Measurements from ENCODE around the gene WWOX. TPM values are rescaled to one million over a fixed set of nuclear protein-coding genes. Genes with fewer than 3 reads are reported as not detected.

Gene WWOX
- total and polyA plus RNA-seq, 2 of the 8 experiments (the other 6 are each of a cell fraction or from before 2014, with no cell fraction given), result 5.4 to 16.7 TPM

GRCh38 chr16:78773706-78774105, 674.3 kb downstream of the WWOX start (continued):
- TF ChIP-seq, protein P1, sequence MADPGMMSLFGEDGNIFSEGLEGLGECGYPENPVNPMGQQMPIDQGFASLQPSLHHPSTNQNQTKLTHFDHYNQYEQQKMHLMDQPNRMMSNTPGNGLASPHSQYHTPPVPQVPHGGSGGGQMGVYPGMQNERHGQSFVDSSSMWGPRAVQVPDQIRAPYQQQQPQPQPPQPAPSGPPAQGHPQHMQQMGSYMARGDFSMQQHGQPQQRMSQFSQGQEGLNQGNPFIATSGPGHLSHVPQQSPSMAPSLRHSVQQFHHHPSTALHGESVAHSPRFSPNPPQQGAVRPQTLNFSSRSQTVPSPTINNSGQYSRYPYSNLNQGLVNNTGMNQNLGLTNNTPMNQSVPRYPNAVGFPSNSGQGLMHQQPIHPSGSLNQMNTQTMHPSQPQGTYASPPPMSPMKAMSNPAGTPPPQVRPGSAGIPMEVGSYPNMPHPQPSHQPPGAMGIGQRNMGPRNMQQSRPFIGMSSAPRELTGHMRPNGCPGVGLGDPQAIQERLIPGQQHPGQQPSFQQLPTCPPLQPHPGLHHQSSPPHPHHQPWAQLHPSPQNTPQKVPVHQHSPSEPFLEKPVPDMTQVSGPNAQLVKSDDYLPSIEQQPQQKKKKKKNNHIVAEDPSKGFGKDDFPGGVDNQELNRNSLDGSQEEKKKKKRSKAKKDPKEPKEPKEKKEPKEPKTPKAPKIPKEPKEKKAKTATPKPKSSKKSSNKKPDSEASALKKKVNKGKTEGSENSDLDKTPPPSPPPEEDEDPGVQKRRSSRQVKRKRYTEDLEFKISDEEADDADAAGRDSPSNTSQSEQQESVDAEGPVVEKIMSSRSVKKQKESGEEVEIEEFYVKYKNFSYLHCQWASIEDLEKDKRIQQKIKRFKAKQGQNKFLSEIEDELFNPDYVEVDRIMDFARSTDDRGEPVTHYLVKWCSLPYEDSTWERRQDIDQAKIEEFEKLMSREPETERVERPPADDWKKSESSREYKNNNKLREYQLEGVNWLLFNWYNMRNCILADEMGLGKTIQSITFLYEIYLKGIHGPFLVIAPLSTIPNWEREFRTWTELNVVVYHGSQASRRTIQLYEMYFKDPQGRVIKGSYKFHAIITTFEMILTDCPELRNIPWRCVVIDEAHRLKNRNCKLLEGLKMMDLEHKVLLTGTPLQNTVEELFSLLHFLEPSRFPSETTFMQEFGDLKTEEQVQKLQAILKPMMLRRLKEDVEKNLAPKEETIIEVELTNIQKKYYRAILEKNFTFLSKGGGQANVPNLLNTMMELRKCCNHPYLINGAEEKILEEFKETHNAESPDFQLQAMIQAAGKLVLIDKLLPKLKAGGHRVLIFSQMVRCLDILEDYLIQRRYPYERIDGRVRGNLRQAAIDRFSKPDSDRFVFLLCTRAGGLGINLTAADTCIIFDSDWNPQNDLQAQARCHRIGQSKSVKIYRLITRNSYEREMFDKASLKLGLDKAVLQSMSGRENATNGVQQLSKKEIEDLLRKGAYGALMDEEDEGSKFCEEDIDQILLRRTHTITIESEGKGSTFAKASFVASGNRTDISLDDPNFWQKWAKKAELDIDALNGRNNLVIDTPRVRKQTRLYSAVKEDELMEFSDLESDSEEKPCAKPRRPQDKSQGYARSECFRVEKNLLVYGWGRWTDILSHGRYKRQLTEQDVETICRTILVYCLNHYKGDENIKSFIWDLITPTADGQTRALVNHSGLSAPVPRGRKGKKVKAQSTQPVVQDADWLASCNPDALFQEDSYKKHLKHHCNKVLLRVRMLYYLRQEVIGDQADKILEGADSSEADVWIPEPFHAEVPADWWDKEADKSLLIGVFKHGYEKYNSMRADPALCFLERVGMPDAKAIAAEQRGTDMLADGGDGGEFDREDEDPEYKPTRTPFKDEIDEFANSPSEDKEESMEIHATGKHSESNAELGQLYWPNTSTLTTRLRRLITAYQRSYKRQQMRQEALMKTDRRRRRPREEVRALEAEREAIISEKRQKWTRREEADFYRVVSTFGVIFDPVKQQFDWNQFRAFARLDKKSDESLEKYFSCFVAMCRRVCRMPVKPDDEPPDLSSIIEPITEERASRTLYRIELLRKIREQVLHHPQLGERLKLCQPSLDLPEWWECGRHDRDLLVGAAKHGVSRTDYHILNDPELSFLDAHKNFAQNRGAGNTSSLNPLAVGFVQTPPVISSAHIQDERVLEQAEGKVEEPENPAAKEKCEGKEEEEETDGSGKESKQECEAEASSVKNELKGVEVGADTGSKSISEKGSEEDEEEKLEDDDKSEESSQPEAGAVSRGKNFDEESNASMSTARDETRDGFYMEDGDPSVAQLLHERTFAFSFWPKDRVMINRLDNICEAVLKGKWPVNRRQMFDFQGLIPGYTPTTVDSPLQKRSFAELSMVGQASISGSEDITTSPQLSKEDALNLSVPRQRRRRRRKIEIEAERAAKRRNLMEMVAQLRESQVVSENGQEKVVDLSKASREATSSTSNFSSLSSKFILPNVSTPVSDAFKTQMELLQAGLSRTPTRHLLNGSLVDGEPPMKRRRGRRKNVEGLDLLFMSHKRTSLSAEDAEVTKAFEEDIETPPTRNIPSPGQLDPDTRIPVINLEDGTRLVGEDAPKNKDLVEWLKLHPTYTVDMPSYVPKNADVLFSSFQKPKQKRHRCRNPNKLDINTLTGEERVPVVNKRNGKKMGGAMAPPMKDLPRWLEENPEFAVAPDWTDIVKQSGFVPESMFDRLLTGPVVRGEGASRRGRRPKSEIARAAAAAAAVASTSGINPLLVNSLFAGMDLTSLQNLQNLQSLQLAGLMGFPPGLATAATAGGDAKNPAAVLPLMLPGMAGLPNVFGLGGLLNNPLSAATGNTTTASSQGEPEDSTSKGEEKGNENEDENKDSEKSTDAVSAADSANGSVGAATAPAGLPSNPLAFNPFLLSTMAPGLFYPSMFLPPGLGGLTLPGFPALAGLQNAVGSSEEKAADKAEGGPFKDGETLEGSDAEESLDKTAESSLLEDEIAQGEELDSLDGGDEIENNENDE (IDR thresholded peaks at IDR 0.05; ENCODE audit: insufficient replicate concordance, low read length), result no peak
- no peak for TF ChIP-seq NRF1 (IDR thresholded peaks at IDR 0.05; ENCODE audit: low read depth, low read length)

Measured in H1 (cell line).